Measurements from ENCODE around the gene SLC39A11. TPM values are rescaled to one million over a fixed set of nuclear protein-coding genes. Genes with fewer than 3 reads are reported as not detected.
"Not testable (repeated sequence)": the region's sequence is repeated elsewhere in the genome, so short reads cannot be mapped to it uniquely, and the experiment has no call there.

SLC39A11 gene
- total RNA-seq, 2 donors from 2014 or later: 23.3 to 32.5 TPM

DNA sequence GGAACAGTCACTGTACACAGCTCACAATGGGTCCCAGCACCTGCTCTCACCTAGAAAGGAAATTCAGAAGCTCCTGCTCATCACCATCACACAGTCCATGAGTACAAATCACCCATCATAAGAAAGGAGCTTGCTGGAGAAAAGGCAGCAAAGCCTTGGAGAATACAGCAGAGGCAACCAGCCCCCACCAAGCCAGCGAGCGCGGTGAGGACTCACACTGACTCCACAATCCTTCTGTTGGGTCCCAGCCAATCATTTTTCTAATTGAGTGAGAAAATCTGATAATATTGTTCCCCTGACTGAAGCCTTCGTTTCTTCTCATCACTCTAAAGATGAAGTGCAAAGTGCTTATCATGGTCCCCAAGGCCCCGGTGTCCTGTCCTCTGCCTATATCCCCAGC lies 298.3 kb downstream of the SLC39A11 start:
- Mint-ChIP-seq H3K27ac (no peak overlapping the region), H3K27me3 (no peaks in the 10 kb centered on the region), H3K4me1 (no peaks in the 10 kb centered on the region), H3K4me3 (no peak overlapping the region), H3K36me3 (ENCODE audit: low read depth) (peaks cover 10% of the 10 kb centered on the region)
- no peak for DNase-seq
- peaks cover 3% of the 10 kb centered on the region for H3K9me3 ChIP-seq (ENCODE audit: control insufficient read depth, low read length, poor library complexity, severe bottlenecking)
- no peak for ATAC-seq

DNA sequence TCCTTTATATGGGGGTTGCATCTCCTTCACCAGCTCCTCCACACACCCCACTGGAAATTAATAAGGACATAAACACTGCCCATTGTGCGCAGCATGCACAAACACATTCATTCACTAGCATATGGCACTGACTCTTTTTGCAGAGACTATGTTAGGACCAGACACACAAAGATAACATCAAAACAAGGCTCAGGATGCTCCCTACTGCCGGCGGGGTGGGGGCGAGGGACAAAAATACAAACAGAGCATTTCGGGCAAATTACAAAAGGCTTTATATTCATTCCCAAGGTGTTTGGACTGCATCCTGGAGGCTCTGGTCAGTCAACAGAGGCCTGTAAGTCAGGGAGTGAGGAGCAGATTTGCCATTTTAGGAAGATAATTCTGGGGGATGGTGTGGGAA lies 299.7 kb downstream of the SLC39A11 start:
- DNase-seq: no peak
- H3K4me3 Mint-ChIP-seq: no peak overlapping the region
- H3K9me3 ChIP-seq (ENCODE audit: control insufficient read depth, low read length, poor library complexity, severe bottlenecking): peaks cover 3% of the 10 kb centered on the region
- H3K36me3 Mint-ChIP-seq (ENCODE audit: low read depth): peaks cover 5% of the 10 kb centered on the region
- no peak overlapping the region for H3K27ac Mint-ChIP-seq
- ATAC-seq: no peak
- no peaks in the 10 kb centered on the region for H3K4me1 Mint-ChIP-seq
- no peaks in the 10 kb centered on the region for H3K27me3 Mint-ChIP-seq

DNA sequence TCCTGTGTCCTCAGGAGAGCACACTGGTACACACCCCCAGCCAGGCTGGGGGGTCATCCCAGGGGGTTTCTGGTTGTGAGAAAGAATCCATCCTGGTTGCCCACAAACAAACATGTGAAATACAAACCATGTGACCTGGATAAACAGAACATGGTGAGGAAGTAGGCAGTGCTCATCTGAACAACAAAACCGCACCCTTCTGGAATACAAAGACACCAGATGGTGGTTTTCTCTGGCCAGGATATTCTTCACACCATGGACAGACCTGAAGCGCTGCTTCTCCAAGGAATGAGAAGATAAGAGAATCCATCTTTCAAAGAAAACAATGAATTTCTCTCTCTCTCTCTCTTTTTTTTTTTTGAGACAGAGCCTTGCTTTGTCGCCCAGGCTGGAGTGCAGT lies 302.3 kb downstream of the SLC39A11 start:
- Mint-ChIP-seq H3K27me3 (no peaks in the 10 kb centered on the region), H3K4me1 (no peaks in the 10 kb centered on the region), H3K4me3 (no peak overlapping the region), H3K36me3 (ENCODE audit: low read depth) (peaks cover 7% of the 10 kb centered on the region), H3K27ac (no peak overlapping the region)
- peaks cover 3% of the 10 kb centered on the region for H3K9me3 ChIP-seq (ENCODE audit: control insufficient read depth, low read length, poor library complexity, severe bottlenecking)
- DNase-seq (no peak), ATAC-seq (no peak)

DNA sequence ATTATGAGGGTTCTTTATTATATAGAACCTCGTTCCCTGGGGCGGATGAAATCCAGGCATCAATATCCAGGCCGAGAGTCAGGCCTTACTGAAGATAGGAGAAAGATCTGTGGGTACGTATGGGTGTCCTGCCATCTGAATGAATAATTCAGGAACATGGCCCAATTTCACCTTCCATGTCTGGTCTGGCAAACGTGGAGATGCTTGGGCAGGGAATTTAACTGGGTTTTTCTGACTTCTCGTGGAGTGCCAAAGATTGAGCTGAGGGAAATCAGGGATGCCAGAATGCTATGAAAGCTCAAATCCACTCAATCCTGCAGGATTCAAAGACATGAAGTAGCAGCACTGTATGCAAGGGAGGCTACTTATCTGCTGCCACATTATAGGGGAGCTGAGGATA lies 302.8 kb downstream of the SLC39A11 start:
- H3K9me3 ChIP-seq (ENCODE audit: control insufficient read depth, low read length, poor library complexity, severe bottlenecking): peaks cover 3% of the 10 kb centered on the region

DNA sequence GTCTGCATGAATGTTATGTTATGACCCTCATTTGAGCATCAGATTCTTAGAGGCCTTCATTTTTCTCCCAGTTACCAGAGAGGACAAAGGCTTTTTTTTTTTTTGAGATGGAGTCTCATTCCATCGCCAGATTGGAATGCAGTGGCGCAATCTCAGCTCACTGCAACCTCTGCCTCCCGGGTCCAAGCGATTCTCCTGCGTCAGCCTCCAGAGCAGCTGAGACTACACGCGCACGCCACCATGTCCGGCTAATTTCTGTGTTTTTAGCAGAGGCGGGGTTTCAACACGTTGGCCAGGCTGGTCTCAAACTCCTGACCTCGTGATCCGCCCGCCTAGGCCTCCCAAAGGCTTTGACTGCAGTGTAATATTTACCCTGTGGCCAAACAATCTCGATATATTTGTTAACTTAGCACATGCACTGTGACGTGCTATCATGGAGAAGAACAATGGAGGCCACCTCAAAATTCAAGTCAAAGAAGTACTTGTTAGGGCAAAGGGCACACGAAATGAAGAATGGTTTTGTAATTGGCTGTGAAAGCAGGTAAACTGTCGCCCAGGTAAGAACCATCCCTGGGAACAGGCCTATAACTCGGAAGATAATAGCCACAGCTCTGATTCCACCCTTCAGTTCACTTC lies 303.4 kb downstream of the SLC39A11 start:
- Mint-ChIP-seq H3K27me3 (no peaks in the 10 kb centered on the region), H3K4me3 (no peak overlapping the region), H3K4me1 (no peaks in the 10 kb centered on the region), H3K27ac (no peak overlapping the region), H3K36me3 (ENCODE audit: low read depth) (peaks cover 3% of the 10 kb centered on the region)
- ATAC-seq (no peak), DNase-seq (no peak)
- peaks cover 3% of the 10 kb centered on the region for H3K9me3 ChIP-seq (ENCODE audit: control insufficient read depth, low read length, poor library complexity, severe bottlenecking)

More for the DNA sequence above, 302.8 kb downstream of the SLC39A11 start:
- no peak for ATAC-seq
- no peak overlapping the region for H3K4me3 Mint-ChIP-seq
- no peak overlapping the region for H3K27ac Mint-ChIP-seq
- H3K36me3 Mint-ChIP-seq (ENCODE audit: low read depth): peaks cover 8% of the 10 kb centered on the region
- no peaks in the 10 kb centered on the region for H3K4me1 Mint-ChIP-seq
- no peaks in the 10 kb centered on the region for H3K27me3 Mint-ChIP-seq
- DNase-seq: no peak

DNA sequence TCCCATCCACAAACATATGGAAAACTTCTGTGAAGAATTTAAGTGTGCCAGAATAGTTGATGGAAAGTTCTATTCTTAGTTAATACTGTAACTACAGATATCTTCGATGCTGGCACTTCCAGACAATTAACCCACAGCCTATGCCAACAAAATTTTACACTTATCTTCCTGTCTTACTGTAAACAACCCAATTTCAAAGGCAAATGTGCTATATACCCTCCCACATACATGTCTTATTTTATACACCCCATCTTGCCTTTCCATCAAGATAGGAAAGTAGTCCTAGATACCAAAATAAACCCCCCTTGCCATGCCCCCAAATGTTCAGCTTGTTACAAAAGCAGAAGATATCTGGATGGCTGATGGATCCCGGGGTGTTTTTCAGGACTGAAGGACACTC lies 306.3 kb downstream of the SLC39A11 start:
- ATAC-seq (no peak), DNase-seq (no peak)
- no peak overlapping the region for H3K27ac Mint-ChIP-seq

DNA sequence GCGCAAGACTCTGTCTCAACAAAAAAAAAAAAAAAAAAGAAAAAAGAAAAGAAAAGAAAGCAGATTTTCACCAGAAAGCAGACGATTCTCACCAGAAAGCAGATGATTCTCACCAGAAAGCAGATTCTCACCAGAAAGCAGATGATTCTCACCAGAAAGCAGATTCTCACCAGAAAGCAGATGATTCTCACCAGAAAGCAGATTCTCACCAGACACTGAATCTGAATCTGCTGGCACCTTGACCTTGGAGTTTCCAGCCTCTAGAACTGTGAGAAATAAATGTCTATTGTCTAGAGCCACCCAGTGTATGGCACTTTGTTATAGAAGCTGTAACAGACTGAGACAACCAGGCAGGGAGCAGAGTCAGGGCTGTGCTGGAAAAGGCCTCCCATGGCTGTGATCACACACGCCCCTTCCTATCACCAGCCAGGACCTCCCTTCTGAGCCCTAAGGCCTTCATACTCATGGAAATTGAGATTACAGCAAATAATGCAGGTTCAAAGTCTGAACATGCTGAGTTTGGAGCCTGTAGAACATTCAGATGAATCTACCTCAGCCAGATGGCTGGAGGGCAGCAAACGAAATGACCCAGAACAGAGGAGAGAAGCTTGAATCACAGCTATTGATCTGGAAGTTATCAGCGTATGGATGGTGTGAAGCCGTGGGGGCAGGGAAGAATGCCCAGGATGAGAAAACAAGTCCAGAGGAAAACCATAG lies 309.3 kb downstream of the SLC39A11 start:
- H3K27me3 Mint-ChIP-seq: no peaks in the 10 kb centered on the region
- H3K27ac Mint-ChIP-seq: no peak overlapping the region
- no peaks in the 10 kb centered on the region for H3K9me3 ChIP-seq (ENCODE audit: control insufficient read depth, low read length, poor library complexity, severe bottlenecking)
- no peak overlapping the region for H3K4me3 Mint-ChIP-seq
- ATAC-seq: no peak
- H3K36me3 Mint-ChIP-seq (ENCODE audit: low read depth): peaks cover 6% of the 10 kb centered on the region
- DNase-seq: no peak
- H3K4me1 Mint-ChIP-seq: no peaks in the 10 kb centered on the region

More for the DNA sequence above, 306.3 kb downstream of the SLC39A11 start:
- Mint-ChIP-seq H3K4me3 (no peak overlapping the region), H3K36me3 (ENCODE audit: low read depth) (peaks cover 6% of the 10 kb centered on the region), H3K27me3 (no peaks in the 10 kb centered on the region), H3K4me1 (no peaks in the 10 kb centered on the region)
- no peaks in the 10 kb centered on the region for H3K9me3 ChIP-seq (ENCODE audit: control insufficient read depth, low read length, poor library complexity, severe bottlenecking)

DNA sequence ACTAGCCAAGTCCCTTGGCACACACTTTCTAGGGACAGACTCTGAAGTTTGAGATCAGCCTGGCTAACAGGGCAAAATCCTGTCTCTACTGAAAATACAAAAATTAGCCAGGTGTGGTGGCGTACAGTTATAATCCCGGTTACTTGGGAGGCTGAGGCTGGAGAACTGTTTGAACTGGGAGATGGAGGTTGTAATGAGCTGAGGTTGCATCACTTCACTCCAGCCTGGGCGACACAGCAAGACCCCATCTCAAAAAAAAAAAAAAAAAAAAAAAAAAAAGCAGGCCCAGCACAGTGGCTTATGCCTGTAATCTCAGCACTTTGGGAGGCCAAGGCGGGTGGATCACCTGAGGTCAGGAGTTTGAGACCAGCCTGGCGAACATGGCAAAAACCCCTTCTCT lies 310.1 kb downstream of the SLC39A11 start:
- ATAC-seq, H3K27me3 Mint-ChIP-seq: not testable (repeated sequence)

DNA sequence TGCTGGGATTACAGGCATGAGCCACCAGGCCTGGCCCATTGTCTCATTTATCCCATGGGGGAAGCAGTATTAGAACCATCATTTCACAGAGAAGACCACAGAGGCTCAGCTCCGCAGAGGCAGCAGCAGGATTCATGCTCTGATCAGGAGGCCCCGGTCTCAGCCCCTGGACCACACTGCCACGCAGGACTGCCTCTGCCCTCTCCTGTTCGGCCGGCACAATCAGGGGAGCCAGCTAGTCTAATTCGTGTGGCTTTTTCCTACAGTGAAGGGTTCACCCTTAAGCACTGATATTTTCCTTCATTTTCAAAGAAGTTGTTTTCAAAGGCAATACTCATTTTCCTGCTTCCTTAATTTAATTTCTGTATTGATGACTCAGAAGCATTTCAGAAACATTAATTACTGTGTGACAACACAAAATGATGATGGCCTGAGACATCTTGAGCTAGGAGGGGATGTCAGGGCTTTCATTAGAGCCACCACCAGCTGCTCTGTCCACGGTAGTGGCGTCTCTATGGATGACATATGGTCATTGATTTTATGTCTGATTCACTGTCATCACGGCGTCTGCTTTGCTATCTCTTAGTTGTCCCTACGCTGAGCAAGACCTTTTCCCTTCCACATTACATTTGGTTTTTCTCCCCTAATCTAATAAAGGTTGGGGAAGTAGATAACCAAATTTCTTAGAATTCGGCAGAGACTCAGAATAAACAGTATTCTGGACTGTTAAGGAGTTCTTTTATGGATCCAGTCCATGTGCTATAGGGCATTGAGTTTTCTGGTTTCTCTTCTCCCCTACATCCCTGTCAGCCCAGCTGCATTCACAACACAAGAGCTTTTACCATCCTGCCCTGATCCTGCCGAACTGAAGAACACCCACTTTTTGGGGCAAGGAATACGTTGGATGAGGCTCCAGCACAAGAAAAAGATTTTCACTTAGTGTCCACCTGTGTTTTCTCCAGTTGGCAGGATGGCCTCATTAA lies 314.0 kb downstream of the SLC39A11 start:
- no peak for DNase-seq
- Mint-ChIP-seq H3K36me3 (ENCODE audit: low read depth) (peaks cover 8% of the 10 kb centered on the region), H3K27me3 (no peaks in the 10 kb centered on the region), H3K27ac (no peak overlapping the region), H3K4me3 (no peak overlapping the region), H3K4me1 (no peaks in the 10 kb centered on the region)
- ATAC-seq: no peak
- H3K9me3 ChIP-seq (ENCODE audit: control insufficient read depth, low read length, poor library complexity, severe bottlenecking): no peaks in the 10 kb centered on the region

More for the DNA sequence above, 310.1 kb downstream of the SLC39A11 start:
- H3K27ac Mint-ChIP-seq; H3K36me3 Mint-ChIP-seq (ENCODE audit: low read depth); H3K4me1 Mint-ChIP-seq; H3K4me3 Mint-ChIP-seq; DNase-seq; H3K9me3 ChIP-seq (ENCODE audit: control insufficient read depth, low read length, poor library complexity, severe bottlenecking): not testable (repeated sequence)

DNA sequence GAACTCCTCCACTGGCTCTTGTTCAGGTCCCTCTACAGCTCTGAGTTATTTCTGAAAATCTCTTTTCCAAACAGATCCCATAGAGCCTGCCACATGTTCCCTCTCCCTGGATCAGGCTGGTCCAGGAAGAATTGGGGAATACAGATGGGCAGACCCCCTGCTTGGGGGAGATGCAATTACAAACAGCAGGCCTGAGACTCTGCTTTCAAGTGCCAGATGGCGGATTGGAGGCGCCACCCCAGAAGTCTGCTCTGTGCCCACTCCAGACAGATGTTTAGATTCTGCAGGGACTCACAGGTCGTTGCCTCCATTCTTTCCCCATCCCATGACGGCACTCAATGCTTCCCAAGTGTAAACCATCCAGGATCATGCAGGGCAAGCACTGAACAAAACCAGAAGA lies 316.6 kb downstream of the SLC39A11 start:
- Mint-ChIP-seq H3K27ac (no peak overlapping the region), H3K4me3 (no peak overlapping the region), H3K36me3 (ENCODE audit: low read depth) (peaks cover 9% of the 10 kb centered on the region), H3K27me3 (no peaks in the 10 kb centered on the region), H3K4me1 (no peaks in the 10 kb centered on the region)
- DNase-seq (no peak), ATAC-seq (no peak)
- H3K9me3 ChIP-seq (ENCODE audit: control insufficient read depth, low read length, poor library complexity, severe bottlenecking): no peaks in the 10 kb centered on the region

DNA sequence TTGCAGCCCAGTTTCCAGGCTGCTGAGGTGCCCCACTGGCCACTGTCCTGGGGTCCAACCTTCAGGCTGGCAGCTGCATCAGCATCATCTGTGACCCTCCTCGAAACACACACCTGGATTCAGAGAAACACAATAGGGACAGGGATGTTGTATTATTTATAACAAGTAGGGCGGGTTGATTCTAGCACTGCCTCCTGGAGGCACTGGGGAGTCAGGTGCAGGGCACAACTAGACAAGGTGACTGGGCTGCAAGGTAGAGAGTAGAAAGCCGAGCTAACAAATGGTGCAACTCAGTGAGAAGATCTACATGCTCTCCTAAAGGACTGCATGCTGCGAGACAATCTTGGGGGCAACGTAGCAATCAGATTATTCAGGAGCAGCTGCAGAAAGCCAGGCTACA lies 317.3 kb downstream of the SLC39A11 start:
- DNase-seq (no peak), ATAC-seq (no peak)
- no peaks in the 10 kb centered on the region for H3K9me3 ChIP-seq (ENCODE audit: control insufficient read depth, low read length, poor library complexity, severe bottlenecking)
- Mint-ChIP-seq H3K27ac (no peak overlapping the region), H3K4me3 (no peak overlapping the region), H3K27me3 (no peaks in the 10 kb centered on the region), H3K36me3 (ENCODE audit: low read depth) (peaks cover 11% of the 10 kb centered on the region), H3K4me1 (no peaks in the 10 kb centered on the region)

DNA sequence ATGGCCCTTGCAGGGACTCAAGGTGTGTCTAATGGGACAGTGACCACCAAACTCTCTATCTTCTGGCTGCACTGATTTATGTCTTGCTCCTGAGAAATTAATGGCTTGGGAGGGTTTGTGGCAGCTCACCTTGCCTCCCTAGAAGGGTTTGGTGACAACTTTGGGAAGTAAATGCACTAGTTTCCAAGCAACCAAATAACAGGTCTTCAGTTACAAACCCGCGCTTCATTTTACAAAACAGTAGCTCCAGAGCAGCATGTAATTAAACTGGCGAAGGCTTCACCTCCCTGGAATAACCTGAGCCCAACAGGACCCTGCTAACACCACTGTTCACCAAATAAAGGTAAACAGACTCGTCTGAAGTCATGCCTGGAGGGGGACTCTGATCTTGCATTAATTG lies 318.3 kb downstream of the SLC39A11 start:
- no peaks in the 10 kb centered on the region for H3K9me3 ChIP-seq (ENCODE audit: control insufficient read depth, low read length, poor library complexity, severe bottlenecking)
- Mint-ChIP-seq H3K4me1 (no peaks in the 10 kb centered on the region), H3K4me3 (no peak overlapping the region), H3K36me3 (ENCODE audit: low read depth) (peaks cover 11% of the 10 kb centered on the region), H3K27me3 (no peaks in the 10 kb centered on the region), H3K27ac (no peak overlapping the region)
- DNase-seq (no peak), ATAC-seq (no peak)

DNA sequence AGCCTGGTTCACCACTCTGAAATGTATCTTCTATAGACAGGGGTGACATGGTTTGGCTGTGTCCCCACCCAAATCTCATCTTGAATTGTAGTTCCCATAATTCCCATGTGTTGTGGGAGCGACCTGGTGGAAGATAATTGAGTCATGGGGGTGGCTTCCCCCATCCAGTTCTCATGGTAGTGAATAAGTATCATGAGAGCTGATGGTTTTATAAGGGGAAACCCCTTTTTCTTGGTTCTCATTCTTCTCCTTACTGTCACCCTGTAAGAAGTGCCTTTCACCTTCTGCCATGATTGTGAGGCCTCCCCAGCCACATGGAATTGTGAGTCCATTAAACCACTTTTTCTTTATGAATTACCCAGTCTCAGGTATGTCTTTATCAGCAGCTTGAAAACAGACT lies 319.3 kb downstream of the SLC39A11 start:
- not testable (repeated sequence) for H3K4me1 Mint-ChIP-seq; DNase-seq; H3K27ac Mint-ChIP-seq; H3K4me3 Mint-ChIP-seq; ATAC-seq; H3K27me3 Mint-ChIP-seq; H3K9me3 ChIP-seq (ENCODE audit: control insufficient read depth, low read length, poor library complexity, severe bottlenecking)
- peaks cover 11% of the 10 kb centered on the region for H3K36me3 Mint-ChIP-seq (ENCODE audit: low read depth)
